HG03460 (cell line): Measurements from ENCODE around the gene TMEM30A.

Experiments
- ATAC-seq: cut with Tn5 transposase; IDR thresholded peaks from one replicate; pipeline ENCODE4 v1.9.1; 2021; ENCODE audit not compliant: unreplicated experiment

The TMEM30A gene

GRCh38 chr6:75284632-75285282, at the start of gene TMEM30A:
Gene TMEM30A (minus strand): TSS chr6:75284792. CDS start chr6:75284638, 154 bp downstream.
- peak; percentile 91 for ATAC-seq

GRCh38 chr6:75333676-75334200, 49.1 kb upstream of the TMEM30A start:
- no peak for ATAC-seq

- ATAC-seq: no peak
Observed at GRCh38 chr6:75331151-75331550, 46.6 kb upstream of the TMEM30A start.

GRCh38 chr6:75329703-75330102, 45.1 kb upstream of the TMEM30A start:
- no peak for ATAC-seq

- no peak for ATAC-seq
Observed at GRCh38 chr6:75327807-75328206, 43.2 kb upstream of the TMEM30A start.

- no peak for ATAC-seq
Observed at GRCh38 chr6:75326557-75327258, 42.1 kb upstream of the TMEM30A start.

- ATAC-seq: no peak
Observed at GRCh38 chr6:75318900-75319299, 34.3 kb upstream of the TMEM30A start.

- no peak for ATAC-seq
Observed at GRCh38 chr6:75317503-75318206, 33.1 kb upstream of the TMEM30A start.

- no peak for ATAC-seq
Observed at GRCh38 chr6:75315978-75316377, 31.4 kb upstream of the TMEM30A start.

- ATAC-seq: no peak
Observed at GRCh38 chr6:75308250-75308988, 23.8 kb upstream of the TMEM30A start.

- ATAC-seq: no peak
Observed at GRCh38 chr6:75307364-75308004, 22.9 kb upstream of the TMEM30A start.

- ATAC-seq: no peak
Observed at GRCh38 chr6:75306064-75306463, 21.5 kb upstream of the TMEM30A start.

- ATAC-seq: no peak
Observed at GRCh38 chr6:75305573-75305972, 21.0 kb upstream of the TMEM30A start.

- ATAC-seq: no peak
Observed at GRCh38 chr6:75302280-75302679, 17.7 kb upstream of the TMEM30A start.

- ATAC-seq: no peak
Observed at GRCh38 chr6:75301537-75301936, 16.9 kb upstream of the TMEM30A start.

- no peak for ATAC-seq
Observed at GRCh38 chr6:75301088-75301487, 16.5 kb upstream of the TMEM30A start.

GRCh38 chr6:75300531-75300855, 15.9 kb upstream of the TMEM30A start:
- ATAC-seq: no peak

- ATAC-seq: no peak
Observed at GRCh38 chr6:75299801-75300530, 15.4 kb upstream of the TMEM30A start.

- peak; percentile 77 for ATAC-seq
Observed at GRCh38 chr6:75296811-75297779, 12.5 kb upstream of the TMEM30A start.
